H1 (cell line): Measurements from ENCODE around the gene KBTBD13. TPM values are rescaled to one million over a fixed set of nuclear protein-coding genes. Genes with fewer than 3 reads are reported as not detected.

ENCODE experiments used
- CTCF ChIA-PET: fragments of 300-600 bp; sonication (Branson Sonifier 250); formaldehyde crosslinking; loops from one replicate; lab custom pipeline; 2021; ENCODE audit not compliant: partially characterized antibody; lab: Charles Lee
- POLR2A ChIA-PET: fragments of 300-600 bp; sonication (Branson Sonifier 250); formaldehyde crosslinking; loops from one replicate; lab custom pipeline; 2021; ENCODE audit warnings: inconsistent platforms; ENCODE audit not compliant: partially characterized antibody; lab: Charles Lee
- DNase-seq, 2 experiments: peaks; one replicate each; pipeline versions ENCODE4 v3.0.0 to v3.0.0-alpha.2; 2010 to 2022; ENCODE audit warnings: low spot score in 2 of 2, low read depth in 1 of 2, mixed read lengths in 1 of 2
- FAIRE-seq: peaks from 2 replicates; lab custom pipeline; 2011; peaks lifted over from hg19 to GRCh38; lab: Jason Lieb, UNC
- H2AFZ ChIP-seq: 2 replicates; pipeline ENCODE4 v1.8.1; 2012; ENCODE audit warnings: low read length, inconsistent platforms
- H2AK5ac ChIP-seq: 2 replicates; pipeline ENCODE4 v1.6.1; 2013; ENCODE audit warnings: low read depth, low read length
- H2BK120ac ChIP-seq: replicated peaks from 2 replicates; pipeline ENCODE3; 2013; ENCODE audit warnings: low read depth, low read length, inconsistent platforms
- H2BK12ac ChIP-seq: 2 replicates; pipeline ENCODE4 v1.6.1; 2013; ENCODE audit warnings: low read depth, low read length
- H2BK15ac ChIP-seq: 2 replicates; pipeline ENCODE4 v1.6.1; 2013; ENCODE audit warnings: low read length
- H2BK20ac ChIP-seq: 2 replicates; pipeline ENCODE4 v1.6.1; 2013; ENCODE audit warnings: low read length
- H2BK5ac ChIP-seq: 2 replicates; pipeline ENCODE4 v1.6.1; 2013; ENCODE audit warnings: low read depth, low read length
- H3K14ac ChIP-seq: 2 replicates; pipeline ENCODE4 v1.6.1; 2013; ENCODE audit warnings: inconsistent platforms; ENCODE audit not compliant: insufficient read length
- H3K18ac ChIP-seq: 2 replicates; pipeline ENCODE4 v1.6.1; 2013; ENCODE audit warnings: low read length; ENCODE audit errors: extremely low read depth
- H3K23ac ChIP-seq: 2 replicates; pipeline ENCODE4 v1.6.1; 2013; ENCODE audit warnings: inconsistent platforms; ENCODE audit not compliant: insufficient read length
- H3K23me2 ChIP-seq: 2 replicates; pipeline ENCODE4 v1.6.1; 2013; ENCODE audit warnings: low read depth, low read length
- H3K27ac ChIP-seq: 2 replicates; pipeline ENCODE4 v1.6.1; 2011; ENCODE audit warnings: low read depth, low read length, inconsistent platforms
- H3K27me3 ChIP-seq, 4 experiments: replicated peaks in 1 of 4; 1 replicate in 1 of 4; 2 replicates in 3 of 4; pipeline versions ENCODE4 v1.6.1 to v1.8.1; 2011 to 2013; ENCODE audit warnings: low read length in 3 of 4, mild to moderate bottlenecking in 3 of 4, inconsistent platforms in 2 of 4, mixed read lengths in 2 of 4, moderate library complexity in 1 of 4; ENCODE audit not compliant: control insufficient read depth in 3 of 4, insufficient read depth in 3 of 4; ENCODE audit errors: extremely low read depth in 1 of 4
- H3K36me3 ChIP-seq, 4 experiments: 2 replicates each; pipeline versions ENCODE4 v1.6.1 to v1.8.1; 2011 to 2013; ENCODE audit warnings: mild to moderate bottlenecking in 4 of 4, low read length in 3 of 4, moderate library complexity in 2 of 4, control low read depth in 1 of 4, inconsistent platforms in 1 of 4; ENCODE audit not compliant: insufficient read depth in 4 of 4, control insufficient read depth in 2 of 4
- H3K4ac ChIP-seq: replicated peaks from 2 replicates; pipeline ENCODE3; 2013; ENCODE audit warnings: low read length, low read depth, mixed read lengths, inconsistent platforms; ENCODE audit not compliant: insufficient read length
- H3K4me1 ChIP-seq, 4 experiments: replicated peaks in 1 of 4; 1 replicate in 1 of 4; 2 replicates in 3 of 4; pipeline versions ENCODE4 v1.6.1 to v1.8.1; 2011 to 2013; ENCODE audit warnings: low read length in 3 of 4, inconsistent platforms in 2 of 4, mixed read lengths in 1 of 4; ENCODE audit not compliant: insufficient read depth in 4 of 4, control insufficient read depth in 3 of 4
- H3K4me2 ChIP-seq, 2 experiments: 2 replicates each; pipeline versions ENCODE4 v1.6.1 to v1.8.1; 2011 to 2013; ENCODE audit warnings: low read depth in 2 of 2, low read length in 2 of 2, control low read depth in 1 of 2, inconsistent platforms in 1 of 2, mild to moderate bottlenecking in 1 of 2; ENCODE audit not compliant: insufficient read depth in 1 of 2
- H3K4me3 ChIP-seq, 4 experiments: fragments of 200-600, 300-600 bp in 1 of 4; sonication (generic), shearing (Covaris generic), sonication (Bioruptor Twin) in 1 of 4; 2 replicates each; pipeline versions ENCODE4 v1.5.1 to v1.8.1; 2011 to 2016; ENCODE audit warnings: low read length in 4 of 4, low read depth in 3 of 4, control low read depth in 2 of 4, inconsistent platforms in 2 of 4, mild to moderate bottlenecking in 2 of 4, mixed read lengths in 1 of 4, moderate library complexity in 1 of 4; ENCODE audit not compliant: insufficient read depth in 2 of 4; ENCODE audit errors: extremely low read depth in 1 of 4
- H3K56ac ChIP-seq: replicated peaks from 2 replicates; pipeline ENCODE3; 2013; ENCODE audit warnings: low read depth, mild to moderate bottlenecking, mixed read lengths, low read length, inconsistent platforms; ENCODE audit not compliant: insufficient read length
- H3K79me1 ChIP-seq: 2 replicates; pipeline ENCODE4 v1.6.1; 2013; ENCODE audit warnings: low read depth, low read length, control low read depth
- H3K79me2 ChIP-seq, 2 experiments: 2 replicates each; pipeline versions ENCODE4 v1.6.1 to v1.8.1; 2012 to 2013; ENCODE audit warnings: low read length in 2 of 2, mild to moderate bottlenecking in 2 of 2, inconsistent platforms in 1 of 2; ENCODE audit not compliant: insufficient read depth in 2 of 2, control insufficient read depth in 1 of 2
- H3K9ac ChIP-seq, 4 experiments: replicated peaks in 1 of 4; 1 replicate in 1 of 4; 2 replicates in 3 of 4; pipeline versions ENCODE4 v1.6.1 to v1.8.1; 2011 to 2013; ENCODE audit warnings: low read depth in 3 of 4, low read length in 3 of 4, control low read depth in 2 of 4, mild to moderate bottlenecking in 2 of 4, moderate library complexity in 2 of 4, inconsistent platforms in 1 of 4; ENCODE audit errors: extremely low read depth in 1 of 4
- H3K9me3 ChIP-seq, 2 experiments: 2 replicates each; pipeline versions ENCODE4 v1.6.1 to v1.8.1; 2012 to 2013; ENCODE audit warnings: mild to moderate bottlenecking in 2 of 2, moderate library complexity in 2 of 2, control low read depth in 1 of 2, inconsistent platforms in 1 of 2, low read depth in 1 of 2, low read length in 1 of 2, mixed read lengths in 1 of 2; ENCODE audit not compliant: insufficient read depth in 2 of 2
- H4K20me1 ChIP-seq, 2 experiments: replicated peaks in 1 of 2; 2 replicates each; pipeline versions ENCODE3 to v1.8.1; 2011 to 2013; ENCODE audit warnings: inconsistent platforms in 2 of 2, low read length in 2 of 2, mild to moderate bottlenecking in 1 of 2; ENCODE audit not compliant: insufficient read depth in 2 of 2, control insufficient read depth in 1 of 2
- H4K5ac ChIP-seq: 2 replicates; pipeline ENCODE4 v1.6.1; 2013; ENCODE audit warnings: low read length, low read depth, mixed read lengths, inconsistent platforms; ENCODE audit not compliant: insufficient read length
- H4K8ac ChIP-seq: 2 replicates; pipeline ENCODE4 v1.8.0; 2013; ENCODE audit warnings: mild to moderate bottlenecking, moderate library complexity, low read length, inconsistent platforms; ENCODE audit not compliant: insufficient read depth; ENCODE audit errors: extremely low read depth
- H4K91ac ChIP-seq: replicated peaks from 2 replicates; pipeline ENCODE3; 2013; ENCODE audit warnings: low read length, mixed read lengths, inconsistent platforms; ENCODE audit not compliant: insufficient read length
- BRCA1 ChIP-seq: IDR thresholded peaks from 2 replicates; pipeline ENCODE4 v1.6.1; 2012; ENCODE audit warnings: low read depth, low read length, improper control_type of control experiment
- CTBP2 ChIP-seq: IDR thresholded peaks from 2 replicates; pipeline ENCODE4 v1.7.0; 2011; ENCODE audit warnings: borderline replicate concordance, mild to moderate bottlenecking, moderate library complexity, mixed read lengths, low read length; ENCODE audit not compliant: insufficient read depth, insufficient read length
- EZH2 ChIP-seq: fragments of 200-600 bp; sonication (generic); IDR thresholded peaks from 2 replicates; pipeline ENCODE4 v1.7.1; 2012; ENCODE audit warnings: low read depth, mild to moderate bottlenecking, moderate library complexity, low read length, inconsistent platforms; ENCODE audit not compliant: severe bottlenecking
- JUN ChIP-seq: IDR thresholded peaks from 2 replicates; pipeline ENCODE4 v1.6.1; 2011; ENCODE audit warnings: low read depth, mild to moderate bottlenecking, improper control_type of control experiment, low read length
- JUND ChIP-seq: IDR thresholded peaks from 2 replicates; pipeline ENCODE4 v1.6.1; 2011; ENCODE audit warnings: mild to moderate bottlenecking, improper control_type of control experiment, low read length
- NANOG ChIP-seq: IDR thresholded peaks from 2 replicates; pipeline ENCODE4 v1.6.1; 2011; ENCODE audit warnings: low read length, low read depth, mild to moderate bottlenecking, inconsistent platforms; ENCODE audit not compliant: insufficient read depth, poor library complexity, severe bottlenecking
- NRF1 ChIP-seq: IDR thresholded peaks from 2 replicates; pipeline ENCODE4 v1.6.1; 2011; ENCODE audit warnings: mild to moderate bottlenecking, low read depth, low read length, improper control_type of control experiment
- WGBS, 2 experiments: shearing (Covaris generic) in 1 of 2; methylation state at CpG; one replicate each; pipeline versions ENCODE4 v1.1.6 to v1.1.7; 2013 to 2015; ENCODE audit warnings: low lambda C conversion rate in 2 of 2, mixed read lengths in 2 of 2, inconsistent platforms in 1 of 2, low coverage in 1 of 2, missing lambda C conversion rate in 1 of 2; ENCODE audit not compliant: insufficient replicate concordance in 2 of 2, insufficient coverage in 1 of 2, insufficient read length in 1 of 2; ENCODE audit errors: extremely low coverage in 1 of 2, missing lambda C conversion rate in 1 of 2; 5-methylcytosine and 5-hydroxymethylcytosine counted together
- polyA plus RNA-seq, 7 experiments: library from polyadenylated mRNA; depleted of rRNA in 3 of 7; stranded (reverse) in 5 of 7; unstranded in 2 of 7; fragments of >200 nt in 5 of 7; fragments of 200-250 nt in 2 of 7; gene quantifications; 1 replicate in 5 of 7; 2 replicates in 1 of 7; 4 replicates in 1 of 7; pipeline versions ENCODE4 v1.2.1 to v1.2.3, GENCODE V29; 2011 to 2013; ENCODE audit warnings: missing spikeins in 2 of 7, mixed read lengths in 2 of 7
- total RNA-seq: library from RNA; stranded (reverse); fragmentation: NEBNext Ultra II Directional; extraction: Animal tissue kit (Norgen Biotek cat#: 25700); gene quantifications from 2 replicates; pipeline ENCODE4 v1.2.1, GENCODE V29; 2021
- TF ChIP-seq, protein P1 (sequence below): IDR thresholded peaks from 2 replicates; pipeline ENCODE4 v1.6.1; 2011; ENCODE audit warnings: low read depth, mild to moderate bottlenecking, low read length; ENCODE audit not compliant: insufficient read depth

The KBTBD13 gene
- total and polyA plus RNA-seq, 2 of the 8 experiments (the other 6 are each of a cell fraction or from before 2014, with no cell fraction given): not detected

- no peak overlapping the region for H2BK15ac ChIP-seq
- no peak overlapping the region for H2BK120ac ChIP-seq
- H4K20me1 ChIP-seq: no peaks in the 10 kb centered on the region
- no peak overlapping the region for H4K8ac ChIP-seq
- no peak overlapping the region for H3K27ac ChIP-seq
- DNase-seq: peak in 1 of 2 experiments; percentile 77
- no peak overlapping the region for H3K9ac ChIP-seq
- peak overlapping the region; percentile 11 for H3K4ac ChIP-seq
- no peaks in the 10 kb centered on the region; the same call in 1 of the 2 replicates for H3K23me2 ChIP-seq
- no peak overlapping the region for H3K23ac ChIP-seq
- peak overlapping the region; percentile 26; the same call in 1 of the 2 replicates for H3K18ac ChIP-seq
- H3K4me1 ChIP-seq: peaks cover 15 to 32% (median 23%) of the 10 kb centered on the region in 4 experiments
- H3K9me3 ChIP-seq: no peaks in the 10 kb centered on the region
- no peak overlapping the region for H4K91ac ChIP-seq
- no peak overlapping the region for H3K4me3 ChIP-seq
- no peak overlapping the region for H3K4me2 ChIP-seq
- H3K79me2 ChIP-seq: no peaks in the 10 kb centered on the region
- H3K36me3 ChIP-seq: no peaks in the 10 kb centered on the region
- POLR2A ChIA-PET: interaction anchor here (1.6 to 14.5 kb wide), 4 partner anchors 9 to 19 kb away, joined by 4 to 93 read pairs (median 13); partner anchors contain the start of genes KBTBD13 and RASL12
- H3K79me1 ChIP-seq: no peaks in the 10 kb centered on the region
- CTCF ChIA-PET: interaction anchor here (0.7 to 32.9 kb wide), 15 partner anchors 9 to 323 kb away, joined by 3 to 1213 read pairs (median 5); partner anchors contain the start of genes KBTBD13, RASL12 and SLC51B
- no peak overlapping the region for H4K5ac ChIP-seq
- 89% methylated on average over 6 of the region's 6 CpGs; no CpG with 5 or more reads in 1 of the 2 experiments for WGBS, 2 experiments
- no peak overlapping the region for H2AK5ac ChIP-seq
- H3K14ac ChIP-seq: no peak overlapping the region
- H2BK12ac ChIP-seq: peak overlapping the region; percentile 97; the same call in 1 of the 2 replicates
- peak; percentile 28 for FAIRE-seq
- peaks cover 0 to 7% (median 2%) of the 10 kb centered on the region in 4 experiments; a peak in 5 of 7 replicates for H3K27me3 ChIP-seq
- no peak overlapping the region for H2AFZ ChIP-seq
- no peak overlapping the region for H3K56ac ChIP-seq
- no peak overlapping the region; the same call in 1 of the 2 replicates for H2BK5ac ChIP-seq
- no peak overlapping the region; the same call in 1 of the 2 replicates for H2BK20ac ChIP-seq
- TF ChIP-seq NANOG (no peak), JUND (no peak), EZH2 (no peak), CTBP2 (no peak), BRCA1 (no peak), JUN (no peak), NRF1 (no peak)
- TF ChIP-seq, protein P1, sequence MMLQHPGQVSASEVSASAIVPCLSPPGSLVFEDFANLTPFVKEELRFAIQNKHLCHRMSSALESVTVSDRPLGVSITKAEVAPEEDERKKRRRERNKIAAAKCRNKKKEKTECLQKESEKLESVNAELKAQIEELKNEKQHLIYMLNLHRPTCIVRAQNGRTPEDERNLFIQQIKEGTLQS: no peak
Measured at GRCh38 chr15:65085990-65086679, 9.6 kb downstream of the KBTBD13 start.
